ENCODE data around the gene RMND5B.
"Not testable (repeated sequence)": the region's sequence is repeated elsewhere in the genome, so short reads cannot be mapped to it uniquely, and the experiment has no call there.

RMND5B gene

DNA sequence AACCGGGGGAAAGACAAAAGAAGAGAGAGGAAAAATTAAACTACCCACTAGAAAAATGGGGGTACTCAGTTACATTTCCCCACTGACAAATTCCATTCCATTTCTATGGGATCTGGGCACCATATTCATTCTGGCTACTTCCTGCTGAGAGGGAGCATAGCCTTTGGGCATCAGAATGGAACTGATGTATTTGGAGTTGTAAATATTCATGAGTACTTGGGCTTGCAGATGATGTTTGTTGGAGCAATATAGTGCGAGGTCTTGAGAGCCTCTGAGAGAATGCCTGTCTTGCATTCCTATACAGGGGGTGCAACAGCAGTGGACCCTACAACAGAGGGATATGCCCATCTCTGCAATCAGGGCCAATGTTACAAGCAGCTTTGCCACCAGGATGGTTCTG, 39.6 kb downstream of the RMND5B start:
- DNase-seq (ENCODE audit: low read depth) = no peak

DNA sequence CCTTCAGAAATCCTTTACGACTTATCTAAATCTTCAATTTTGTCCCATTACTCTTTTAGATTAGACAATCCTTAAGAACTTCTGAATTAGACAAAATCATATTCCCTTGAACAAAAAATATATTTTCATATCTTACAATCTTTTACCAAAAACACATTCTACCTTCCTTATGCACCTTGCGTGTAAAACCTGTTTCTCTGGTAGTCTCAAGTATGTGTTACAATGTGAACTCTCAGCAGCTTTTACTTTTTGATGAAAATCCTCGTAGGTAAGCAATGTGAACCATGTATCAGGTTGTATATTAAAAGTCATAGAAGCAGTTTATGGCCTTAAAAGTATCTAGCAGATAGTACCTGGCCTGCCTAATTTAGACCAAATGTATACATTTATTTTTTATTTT, 43.6 kb downstream of the RMND5B start:
- no peak for DNase-seq (ENCODE audit: low read depth)

DNA sequence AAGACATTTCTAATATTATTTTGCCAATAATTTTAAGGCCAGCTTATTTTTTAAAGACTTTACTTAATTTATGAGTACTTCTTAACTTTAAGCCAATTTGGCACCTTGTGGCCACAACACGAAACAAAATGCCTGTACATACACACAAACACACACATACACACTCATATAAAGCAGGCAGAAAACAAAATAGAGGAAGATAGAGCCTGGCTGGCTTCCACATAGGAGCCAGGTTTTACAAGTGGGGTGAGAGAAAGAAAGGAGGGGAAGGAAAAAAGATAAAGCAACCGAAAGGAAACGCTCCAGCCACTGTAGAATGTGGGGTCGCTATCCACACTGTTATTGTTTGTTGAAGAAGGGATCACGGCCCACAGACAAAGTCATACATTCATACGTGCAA, 46.0 kb downstream of the RMND5B start:
- DNase-seq (ENCODE audit: low read depth) = no peak

DNA sequence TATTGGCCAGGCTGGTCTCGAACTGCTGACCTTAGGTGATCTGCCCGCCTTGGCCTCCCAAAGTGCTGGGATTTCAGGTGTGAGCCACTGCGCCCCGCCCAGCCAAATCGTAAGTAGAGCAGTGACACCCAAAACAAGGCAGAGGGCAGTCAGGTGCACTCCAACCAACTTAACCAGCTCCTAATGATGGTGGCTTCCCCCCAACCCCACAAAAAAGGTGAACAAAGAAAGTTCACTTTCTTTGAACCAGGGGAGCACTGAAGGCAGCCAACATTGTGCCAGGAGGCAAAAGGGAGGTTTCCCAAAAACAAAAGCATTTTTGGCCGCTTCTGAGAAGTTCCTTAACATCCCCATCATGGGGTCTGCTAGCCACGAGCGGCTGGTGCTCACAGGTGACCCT, 46.8 kb downstream of the RMND5B start:
- DNase-seq (ENCODE audit: low read depth) = no peak

DNA sequence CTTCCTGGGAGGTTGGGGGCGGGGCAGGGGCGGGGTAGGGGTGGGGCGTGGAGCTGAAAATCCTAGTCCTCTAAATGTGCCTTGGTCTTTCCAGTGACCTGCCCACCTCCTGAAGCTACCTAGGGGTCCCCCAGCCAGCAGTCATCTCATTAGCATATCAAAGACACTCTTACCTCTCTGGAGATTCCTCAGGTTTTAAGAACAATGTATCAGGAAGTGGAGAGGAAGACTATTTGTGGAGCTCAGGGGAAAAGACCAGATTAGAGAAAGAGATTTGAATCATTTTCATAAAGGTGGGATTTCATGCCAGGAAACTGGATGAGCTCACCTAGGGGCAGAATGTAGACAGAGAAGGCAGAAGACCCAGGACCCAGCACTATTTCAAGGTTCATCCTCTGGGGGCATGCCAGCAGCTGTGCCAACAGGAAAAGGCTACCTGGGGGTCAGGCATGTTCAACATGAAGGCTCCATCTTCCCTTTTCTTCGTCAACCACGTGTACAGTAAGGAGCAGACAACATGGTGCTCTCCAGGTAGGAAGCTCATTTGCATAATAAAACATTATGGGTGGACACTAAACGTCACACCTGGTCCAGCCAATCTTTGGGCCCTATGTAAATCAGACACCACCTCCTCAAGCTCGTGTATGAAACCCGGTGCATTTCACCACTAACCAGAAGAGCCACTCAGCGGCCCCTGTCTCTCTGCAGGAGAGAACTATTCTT, 49.5 kb downstream of the RMND5B start:
- no peak for DNase-seq (ENCODE audit: low read depth)

DNA sequence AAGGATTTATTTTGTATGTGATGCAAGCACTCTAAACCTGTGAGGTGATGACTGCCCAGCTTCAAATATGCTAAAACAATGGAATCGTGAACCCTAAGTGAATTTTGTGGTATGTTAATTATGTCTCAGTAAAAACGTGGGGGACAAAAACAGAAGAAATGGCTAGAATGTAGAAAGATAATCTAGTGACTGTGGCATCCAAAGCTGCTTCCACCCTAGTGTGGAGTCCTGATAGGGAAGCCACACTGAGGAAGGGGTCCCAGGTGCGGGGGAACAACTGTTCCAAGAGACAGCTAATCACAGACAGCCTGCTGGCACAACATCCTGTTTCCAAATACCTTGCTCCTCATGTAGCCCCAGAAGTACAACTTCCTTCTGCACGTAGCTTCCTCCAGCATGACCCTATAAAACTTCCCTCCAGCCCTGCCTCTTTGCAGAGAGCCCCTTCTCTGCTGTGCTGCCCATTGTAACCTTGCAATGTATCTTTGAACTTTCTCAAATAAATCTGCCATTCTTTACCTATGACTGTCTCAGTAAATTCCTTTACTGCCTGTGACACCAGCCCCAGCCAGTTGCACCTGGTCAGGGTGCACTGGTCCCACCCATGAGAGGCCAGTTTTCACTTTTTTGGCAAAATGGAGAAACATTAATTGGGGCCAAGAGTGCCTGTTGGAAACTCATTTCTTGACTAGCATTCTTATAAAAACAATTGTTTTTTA, 51.5 kb downstream of the RMND5B start:
- no peak for DNase-seq (ENCODE audit: low read depth)

DNA sequence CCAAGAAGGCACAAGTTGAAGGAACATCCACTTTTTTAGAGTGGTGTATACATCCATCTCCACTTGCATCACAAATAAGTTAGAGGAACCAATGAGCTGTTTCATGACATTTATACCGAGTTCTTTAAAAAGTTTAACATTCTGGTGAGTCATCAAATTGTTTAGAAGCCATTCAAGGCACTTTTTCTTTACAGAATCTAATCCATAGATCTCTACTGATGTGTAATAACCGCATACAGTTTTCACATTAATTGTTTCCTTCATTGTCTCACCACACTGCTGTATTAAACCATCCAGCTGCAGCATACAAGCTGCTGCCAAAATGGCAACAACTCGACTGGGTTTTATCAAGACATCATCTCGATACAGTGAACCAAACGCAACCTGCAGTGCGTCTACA, 55.6 kb downstream of the RMND5B start:
- no peak for DNase-seq (ENCODE audit: low read depth)

DNA sequence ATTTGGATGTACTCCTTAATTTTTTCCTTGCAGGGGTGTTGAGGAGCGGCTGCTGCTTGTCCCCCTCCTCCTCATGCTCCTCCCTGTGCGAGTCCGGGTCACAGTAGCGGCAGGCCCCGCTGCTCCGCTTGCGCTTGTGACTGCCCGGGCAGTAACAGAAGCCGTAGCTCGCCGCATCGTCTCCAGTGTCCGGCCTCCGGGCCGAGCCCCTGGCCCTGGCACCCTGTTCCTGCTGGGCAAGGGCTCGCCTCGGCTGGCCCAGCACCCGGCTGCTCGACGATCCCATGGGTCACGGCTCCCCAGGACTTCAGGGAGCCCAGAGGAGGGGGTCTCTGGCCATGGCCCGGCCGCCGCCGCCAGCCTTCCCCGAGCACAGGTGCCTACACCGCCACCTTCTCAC, 56.2 kb downstream of the RMND5B start, which contains the start of gene GMCL2:
TSS of gene GMCL2 (minus strand) at position 358 of the 400 bp plus-strand sequence. CDS start at position 286, 72 bp downstream.
- DNase-seq (ENCODE audit: low read depth) = no peak

DNA sequence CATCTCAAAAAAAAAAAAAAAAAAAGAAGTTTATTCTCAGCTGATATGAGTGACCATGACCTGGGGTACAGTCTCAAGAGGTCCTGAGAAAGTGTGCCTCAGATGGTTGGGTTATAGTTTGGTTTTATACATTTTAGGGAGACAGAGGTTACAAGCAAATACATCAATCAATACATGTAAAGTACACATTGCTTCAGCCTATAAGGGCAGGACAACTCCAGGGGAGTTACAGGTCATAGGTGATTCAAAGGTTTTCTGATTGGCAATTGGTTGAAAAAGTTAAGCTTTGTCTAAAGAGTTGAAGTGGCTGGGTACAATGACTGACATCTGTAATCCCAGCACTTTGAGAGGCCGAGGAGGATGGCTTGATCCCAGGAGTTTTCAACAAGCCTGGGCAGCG, 58.6 kb downstream of the RMND5B start:
- no peak for DNase-seq (ENCODE audit: low read depth)

DNA sequence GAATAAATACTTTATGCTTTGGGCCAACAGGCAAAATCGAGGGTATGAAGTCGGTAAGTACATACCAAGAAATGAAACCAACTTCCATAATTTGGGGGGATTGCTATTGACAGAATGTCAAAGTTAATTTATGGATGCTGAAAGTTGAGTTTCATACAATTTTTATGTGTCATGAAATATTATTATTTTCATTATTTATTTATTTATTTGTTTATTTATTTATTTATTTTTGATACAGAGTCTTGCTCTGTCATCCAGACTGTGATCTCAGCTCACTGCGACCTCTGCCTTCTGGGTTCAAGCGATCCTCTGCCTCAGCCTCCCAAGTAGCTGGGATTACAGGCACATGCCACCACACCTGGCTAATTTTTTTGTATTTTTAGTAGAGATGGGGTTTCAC, 60.8 kb downstream of the RMND5B start:
- DNase-seq (ENCODE audit: low read depth) = no peak

DNA sequence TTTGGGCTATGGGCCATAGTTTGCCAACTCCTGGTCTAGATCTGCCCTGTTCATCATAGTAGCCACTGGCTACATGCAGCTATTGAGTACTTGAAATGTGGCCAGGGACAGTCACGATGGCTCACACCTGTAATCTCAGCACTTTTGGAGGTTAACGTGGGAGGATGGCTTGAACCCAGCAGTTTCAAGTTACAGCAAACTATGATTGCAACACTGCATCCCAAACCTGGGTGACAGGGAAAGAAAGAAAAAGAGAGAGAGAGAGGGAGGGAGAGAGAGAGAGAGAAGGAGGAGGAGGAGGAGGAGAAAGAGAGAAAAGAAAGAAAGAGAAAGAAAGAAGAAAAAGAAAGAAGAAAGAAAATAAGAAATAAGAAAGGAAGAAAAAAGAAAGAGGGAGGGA, 61.4 kb downstream of the RMND5B start:
- no peak for DNase-seq (ENCODE audit: low read depth)

DNA sequence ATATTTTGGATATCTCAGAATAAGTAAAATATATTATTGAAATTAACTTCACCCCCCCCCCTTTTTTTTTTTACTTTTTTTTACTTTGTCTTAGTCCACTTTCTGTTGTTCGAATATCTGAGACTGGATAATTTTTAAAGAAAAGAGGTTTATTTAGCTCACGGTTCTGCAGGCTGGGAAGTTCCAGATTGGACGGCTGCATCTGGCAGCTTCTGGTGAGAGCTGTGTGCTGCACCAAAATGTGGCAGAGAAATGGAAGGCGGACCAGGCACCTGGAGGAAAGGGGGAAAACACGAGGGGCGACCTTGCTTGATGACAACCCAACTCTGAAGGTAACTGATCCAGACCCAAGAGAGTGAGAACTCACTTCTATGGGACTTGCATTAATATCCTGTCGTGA, 62.0 kb downstream of the RMND5B start:
- no peak for DNase-seq (ENCODE audit: low read depth)

DNA sequence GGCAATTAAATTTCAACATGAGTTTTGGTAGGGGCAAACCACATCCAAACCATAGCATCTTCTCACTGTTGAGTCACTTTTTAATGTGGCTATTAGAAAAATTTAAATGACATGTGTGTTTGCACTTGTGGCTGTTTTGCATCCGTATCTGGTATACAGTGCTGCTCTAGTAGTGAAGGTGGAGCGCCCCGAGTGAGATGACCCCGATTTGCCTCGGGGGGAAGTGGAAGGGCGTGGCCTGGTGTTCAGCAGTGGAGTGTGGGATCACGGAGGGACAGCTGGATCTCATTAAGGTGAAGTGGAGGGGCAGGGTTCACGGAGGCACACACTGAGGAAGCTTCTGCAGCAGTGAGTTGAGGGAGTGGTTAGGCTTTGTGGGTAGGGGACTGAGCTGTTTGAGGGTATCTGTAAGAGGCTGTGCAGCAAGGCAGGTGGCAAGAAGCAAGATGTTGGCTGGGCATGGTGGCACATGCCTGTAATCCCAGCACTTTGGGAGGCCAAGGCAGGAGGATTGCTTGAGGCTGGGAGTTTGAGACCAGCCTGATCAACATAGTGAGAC, 62.5 kb downstream of the RMND5B start:
- DNase-seq (ENCODE audit: low read depth) = no peak

DNA sequence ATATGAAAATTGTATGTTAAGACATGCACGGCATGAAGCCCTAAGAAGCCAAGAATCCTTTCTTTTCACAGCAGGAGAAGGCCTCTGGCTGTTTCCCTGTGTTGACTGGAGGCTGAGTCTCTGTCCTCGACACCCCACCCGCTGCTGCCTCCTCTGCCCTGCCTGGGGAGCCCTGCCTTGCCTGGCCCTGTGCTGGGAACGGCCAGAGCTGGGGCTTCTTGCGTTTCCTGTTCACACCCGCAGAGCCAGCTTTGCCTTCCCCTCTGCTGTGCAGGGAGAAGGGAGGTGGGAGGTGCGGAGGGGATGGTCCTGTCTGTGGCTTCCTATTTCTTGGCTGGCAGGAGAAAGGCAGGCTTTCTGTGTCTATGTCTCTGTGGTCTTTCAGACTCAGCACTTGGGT, 63.2 kb downstream of the RMND5B start:
- no peak for DNase-seq (ENCODE audit: low read depth)

DNA sequence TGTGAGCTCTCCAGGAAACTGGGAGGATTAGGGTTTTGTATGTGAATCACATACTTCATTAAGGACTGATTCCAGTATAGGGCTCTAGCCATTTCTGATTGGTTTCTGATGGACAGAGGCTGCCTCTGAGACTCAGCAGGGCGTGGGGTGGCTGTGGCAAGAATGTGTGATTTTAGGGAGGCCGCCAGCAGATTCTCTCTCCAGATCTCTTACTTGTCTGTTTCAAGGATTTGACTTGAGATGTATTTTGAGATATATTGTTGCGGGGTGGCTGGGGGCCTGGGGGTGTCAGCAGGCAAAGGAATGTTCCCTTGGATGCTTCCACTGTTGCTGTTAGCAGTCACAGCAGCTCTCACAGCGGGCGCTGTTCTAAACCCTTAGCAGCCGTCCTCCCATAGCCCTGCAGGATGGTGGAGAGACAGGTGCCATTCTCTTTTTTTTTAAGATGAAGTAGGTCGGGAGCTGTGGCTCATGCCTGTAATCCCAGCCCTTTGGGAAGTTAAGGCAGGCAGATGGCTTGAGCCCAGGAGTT, 65.5 kb downstream of the RMND5B start:
- DNase-seq (ENCODE audit: low read depth) = no peak

DNA sequence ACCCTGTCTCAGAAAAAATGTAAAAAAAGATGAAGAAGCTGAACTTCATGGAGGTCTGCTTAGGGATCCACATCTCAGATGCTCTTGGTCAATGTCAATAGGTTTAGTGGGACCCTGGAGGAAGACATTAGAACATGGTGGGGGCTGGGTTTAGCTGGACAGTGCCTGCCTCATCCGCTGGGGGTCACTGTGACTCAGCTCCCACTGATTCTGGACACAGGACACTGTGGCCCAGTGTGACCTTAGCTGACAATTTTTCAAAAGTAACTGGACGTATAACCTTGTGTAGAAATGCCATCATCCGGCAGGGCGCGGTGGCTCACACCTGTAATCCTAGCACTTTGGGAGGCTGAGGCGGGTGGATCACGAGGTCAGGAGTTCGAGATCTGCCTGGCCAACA, 66.2 kb downstream of the RMND5B start:
- DNase-seq (ENCODE audit: low read depth) = no peak

DNA sequence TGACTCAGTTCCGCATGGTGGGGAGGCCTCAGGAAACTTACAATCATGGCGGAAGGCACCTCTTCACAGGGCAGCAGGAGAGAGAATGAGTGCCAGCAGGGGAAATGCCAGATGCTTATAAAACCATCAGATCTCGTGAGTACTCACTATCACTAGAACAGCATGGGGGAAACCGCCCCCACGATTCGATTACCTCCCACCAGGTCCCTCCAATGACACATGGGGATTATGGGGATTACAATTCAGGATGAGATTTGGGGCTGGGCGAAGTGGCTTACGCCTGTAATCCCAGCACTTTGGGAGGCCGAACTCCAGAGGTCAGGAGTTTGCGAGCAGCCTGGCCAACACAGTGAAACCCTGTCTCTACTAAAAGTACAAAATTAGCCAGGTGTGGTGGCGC, 67.3 kb downstream of the RMND5B start:
- not testable (repeated sequence) for DNase-seq (ENCODE audit: low read depth)

DNA sequence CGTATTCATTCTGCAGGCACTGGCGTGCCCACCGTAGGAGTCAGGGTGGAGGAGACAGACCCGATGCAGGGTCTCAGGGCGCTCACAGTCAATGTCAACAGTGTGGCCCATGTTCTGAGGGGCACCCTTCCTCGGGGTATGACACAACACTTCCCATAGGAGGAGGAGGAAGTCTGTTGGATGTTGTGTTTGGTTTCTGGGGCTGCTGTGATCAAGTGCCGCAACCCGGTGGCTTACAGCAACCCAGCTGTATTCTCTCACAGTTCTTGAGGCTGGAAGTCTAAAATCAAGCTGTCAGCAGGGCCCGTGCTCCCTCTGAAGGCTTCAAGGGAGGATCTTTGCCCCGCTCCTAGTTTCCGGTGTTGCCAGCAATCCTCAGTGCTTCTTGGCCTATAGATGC, 67.9 kb downstream of the RMND5B start:
- no peak for DNase-seq (ENCODE audit: low read depth)

DNA sequence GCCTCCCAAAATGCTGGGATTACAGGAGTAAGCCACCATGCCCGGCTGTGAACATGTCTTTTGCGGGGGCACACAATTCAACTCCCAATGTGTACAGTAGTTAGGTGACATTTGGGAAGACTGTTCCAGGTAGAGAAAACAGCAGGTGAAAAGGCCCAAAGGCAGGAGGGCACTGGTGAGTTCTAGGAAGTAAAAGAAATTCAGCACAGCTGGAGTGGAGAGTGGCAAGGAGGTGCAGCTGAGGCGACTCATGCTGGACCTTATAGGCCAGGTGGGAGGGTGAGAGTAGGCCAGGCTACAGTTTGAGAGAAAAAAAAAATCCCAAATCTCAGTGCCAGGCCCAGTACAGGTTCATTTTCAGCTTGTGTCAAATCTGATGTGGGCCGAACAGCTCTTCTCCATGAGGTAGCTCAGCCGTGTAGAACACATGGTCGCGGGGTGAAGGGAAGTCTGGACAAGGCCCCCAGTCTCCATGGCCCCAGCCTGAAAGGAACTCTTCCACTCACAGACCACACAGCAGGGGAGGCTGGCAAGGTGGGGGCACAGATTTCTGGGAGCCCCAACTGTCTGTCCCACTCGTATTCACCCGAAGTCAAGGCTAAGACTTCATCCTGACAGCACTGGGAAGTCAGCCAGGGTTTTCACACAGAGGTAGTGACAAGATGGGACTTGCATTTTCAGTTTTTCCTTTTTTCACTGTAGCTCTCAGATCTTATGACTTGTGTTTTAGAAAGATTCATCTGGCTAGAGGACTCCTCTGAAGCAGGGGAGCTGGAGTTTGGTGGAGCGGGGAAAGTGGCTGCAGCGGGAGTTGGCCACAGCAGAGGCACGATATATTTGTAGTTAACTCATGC, 69.0 kb downstream of the RMND5B start:
- DNase-seq (ENCODE audit: low read depth) = no peak

Data from activated T-cell treated with anti-CD3 and anti-CD28 coated beads for 24 hours (primary cell).